Measurements from ENCODE around the gene CNTNAP5.

Gene CNTNAP5

GRCh38 chr2:124296470-124296869 is 271.4 kb downstream of the CNTNAP5 start:
- Histone ChIP-seq H3K4me1 (ENCODE audit: control insufficient read depth, insufficient read depth, low read length) (0 out of 2 replicates have a peak, but pooled peaks cover 5% of the 10 kb centered on the region), H3K4me3 (ENCODE audit: low read depth, low read length) (no peak overlapping the region), H3K27me3 (ENCODE audit: control insufficient read depth, insufficient read depth, low read length) (no peaks in the 10 kb centered on the region), H3K9me3 (ENCODE audit: control insufficient read depth, insufficient read depth, low read length) (no peaks in the 10 kb centered on the region), H3K36me3 (ENCODE audit: control insufficient read depth, insufficient read depth, low read length) (no peaks in the 10 kb centered on the region), H3K9ac (ENCODE audit: low read depth, low read length) (no peak overlapping the region), H3K27ac (ENCODE audit: low read depth, low read length) (no peak overlapping the region)

- Histone ChIP-seq H3K9ac (ENCODE audit: low read depth, low read length) (no peak overlapping the region), H3K9me3 (ENCODE audit: control insufficient read depth, insufficient read depth, low read length) (no peaks in the 10 kb centered on the region), H3K4me1 (ENCODE audit: control insufficient read depth, insufficient read depth, low read length) (no peaks in the 10 kb centered on the region), H3K36me3 (ENCODE audit: control insufficient read depth, insufficient read depth, low read length) (no peaks in the 10 kb centered on the region), H3K4me3 (ENCODE audit: low read depth, low read length) (no peak overlapping the region), H3K27me3 (ENCODE audit: control insufficient read depth, insufficient read depth, low read length) (no peaks in the 10 kb centered on the region), H3K27ac (ENCODE audit: low read depth, low read length) (no peak overlapping the region)
These were observed 276.8 kb downstream of the CNTNAP5 start for GRCh38 chr2:124301915-124302314.

DNA sequence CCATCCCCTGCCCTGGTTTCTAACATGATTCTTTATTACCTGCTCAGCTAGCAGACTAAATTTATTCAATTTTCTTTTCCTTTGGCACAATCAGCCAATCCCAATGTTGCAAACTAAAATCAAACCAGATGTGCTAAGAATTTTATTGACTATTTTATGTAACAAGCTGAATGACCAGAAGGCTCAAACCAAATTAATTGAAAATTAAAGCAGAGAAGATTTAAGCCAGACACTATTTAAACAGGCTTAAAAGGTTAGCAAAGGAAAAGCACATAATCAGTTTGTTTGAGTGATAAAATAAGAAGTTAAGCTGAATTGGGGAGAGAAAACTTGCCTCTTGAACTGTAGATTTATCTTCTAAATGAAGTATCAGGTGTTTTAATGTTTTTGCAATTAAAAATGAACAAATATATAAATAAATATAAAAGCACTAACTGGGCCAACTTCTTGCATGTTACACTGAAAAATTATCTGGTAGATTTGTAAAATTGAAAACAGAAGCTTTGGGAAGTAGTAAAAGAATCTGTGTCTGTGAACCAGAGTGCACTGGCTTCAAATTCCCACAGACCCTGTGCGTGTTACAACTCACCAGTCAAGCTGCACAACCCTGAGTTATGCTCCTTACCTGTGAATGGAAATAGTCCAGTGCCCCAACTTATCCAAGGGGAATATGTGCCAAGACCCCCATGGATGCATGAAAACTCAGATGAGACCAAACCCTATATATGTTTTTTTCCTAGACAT is 283.4 kb downstream of the CNTNAP5 start:
- Histone ChIP-seq H3K27ac (ENCODE audit: low read depth, low read length) (no peak overlapping the region), H3K9me3 (ENCODE audit: control insufficient read depth, insufficient read depth, low read length) (no peaks in the 10 kb centered on the region)

DNA sequence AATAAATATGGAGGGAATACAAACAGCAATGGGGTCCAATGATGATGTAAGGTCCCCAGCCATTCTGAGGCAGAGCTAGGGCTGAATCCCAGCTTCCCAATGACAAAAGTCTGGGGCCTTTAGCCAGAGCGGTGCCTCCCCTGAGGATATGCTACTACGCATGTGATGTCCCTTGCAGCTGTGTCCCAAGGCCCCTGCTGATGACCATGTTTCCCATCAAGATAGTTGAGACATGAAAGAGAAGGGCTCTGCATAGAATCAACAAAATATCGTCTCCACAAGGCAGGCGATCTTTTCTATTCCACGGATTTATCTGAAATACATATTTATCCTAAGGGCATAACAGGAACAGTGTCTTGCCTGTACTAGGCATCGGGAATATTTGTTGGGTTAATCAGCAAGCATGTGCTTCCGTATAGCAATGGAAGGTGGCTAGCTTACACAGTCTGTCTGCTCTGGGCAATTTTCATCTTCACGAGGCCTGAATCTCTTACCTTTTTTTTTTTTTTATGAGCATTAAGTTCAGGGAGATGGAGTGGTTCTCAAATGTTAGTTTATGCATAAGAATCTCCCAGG is 284.6 kb downstream of the CNTNAP5 start:
- Histone ChIP-seq H3K9me3 (ENCODE audit: control insufficient read depth, insufficient read depth, low read length) (no peaks in the 10 kb centered on the region), H3K4me1 (ENCODE audit: control insufficient read depth, insufficient read depth, low read length) (no peaks in the 10 kb centered on the region), H3K36me3 (ENCODE audit: control insufficient read depth, insufficient read depth, low read length) (no peaks in the 10 kb centered on the region), H3K4me3 (ENCODE audit: low read depth, low read length) (no peak overlapping the region), H3K27me3 (ENCODE audit: control insufficient read depth, insufficient read depth, low read length) (no peaks in the 10 kb centered on the region), H3K9ac (ENCODE audit: low read depth, low read length) (no peak overlapping the region), H3K27ac (ENCODE audit: low read depth, low read length) (no peak overlapping the region)

More for the DNA sequence above, 283.4 kb downstream of the CNTNAP5 start:
- H3K36me3 ChIP-seq (ENCODE audit: control insufficient read depth, insufficient read depth, low read length), result no peaks in the 10 kb centered on the region
- no peak overlapping the region for H3K4me3 ChIP-seq (ENCODE audit: low read depth, low read length)
- no peaks in the 10 kb centered on the region for H3K4me1 ChIP-seq (ENCODE audit: control insufficient read depth, insufficient read depth, low read length)
- H3K9ac ChIP-seq (ENCODE audit: low read depth, low read length), result no peak overlapping the region
- H3K27me3 ChIP-seq (ENCODE audit: control insufficient read depth, insufficient read depth, low read length), result no peaks in the 10 kb centered on the region

DNA sequence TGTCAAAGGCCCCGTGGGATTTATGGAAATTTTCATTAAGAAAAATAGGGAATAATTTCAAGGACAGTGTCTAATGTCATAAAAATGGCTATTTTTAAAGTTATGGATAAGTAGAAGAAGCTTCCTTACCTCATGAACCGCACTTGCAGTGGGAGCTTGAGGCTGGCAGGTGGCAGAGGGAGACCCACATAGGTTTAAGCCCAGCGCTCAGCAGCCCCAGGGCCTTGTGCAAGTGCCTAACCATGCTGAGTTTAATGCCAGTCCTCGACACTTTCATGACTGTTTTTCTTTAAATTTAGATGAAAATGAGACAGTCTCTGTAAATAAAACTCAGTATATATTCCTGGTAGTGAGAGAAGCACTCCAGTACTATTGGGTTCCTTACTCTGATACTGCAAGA is 285.6 kb downstream of the CNTNAP5 start:
- Histone ChIP-seq H3K9me3 (ENCODE audit: control insufficient read depth, insufficient read depth, low read length) (no peaks in the 10 kb centered on the region), H3K36me3 (ENCODE audit: control insufficient read depth, insufficient read depth, low read length) (no peaks in the 10 kb centered on the region), H3K27ac (ENCODE audit: low read depth, low read length) (no peak overlapping the region), H3K4me1 (ENCODE audit: control insufficient read depth, insufficient read depth, low read length) (no peaks in the 10 kb centered on the region), H3K9ac (ENCODE audit: low read depth, low read length) (no peak overlapping the region), H3K27me3 (ENCODE audit: control insufficient read depth, insufficient read depth, low read length) (no peaks in the 10 kb centered on the region), H3K4me3 (ENCODE audit: low read depth, low read length) (no peak overlapping the region)

- Histone ChIP-seq H3K9ac (ENCODE audit: low read depth, low read length) (no peak overlapping the region), H3K27me3 (ENCODE audit: control insufficient read depth, insufficient read depth, low read length) (no peaks in the 10 kb centered on the region), H3K27ac (ENCODE audit: low read depth, low read length) (no peak overlapping the region), H3K4me1 (ENCODE audit: control insufficient read depth, insufficient read depth, low read length) (no peaks in the 10 kb centered on the region), H3K4me3 (ENCODE audit: low read depth, low read length) (no peak overlapping the region), H3K9me3 (ENCODE audit: control insufficient read depth, insufficient read depth, low read length) (no peaks in the 10 kb centered on the region), H3K36me3 (ENCODE audit: control insufficient read depth, insufficient read depth, low read length) (no peaks in the 10 kb centered on the region)
These were observed 289.0 kb downstream of the CNTNAP5 start for GRCh38 chr2:124314084-124314483.

DNA sequence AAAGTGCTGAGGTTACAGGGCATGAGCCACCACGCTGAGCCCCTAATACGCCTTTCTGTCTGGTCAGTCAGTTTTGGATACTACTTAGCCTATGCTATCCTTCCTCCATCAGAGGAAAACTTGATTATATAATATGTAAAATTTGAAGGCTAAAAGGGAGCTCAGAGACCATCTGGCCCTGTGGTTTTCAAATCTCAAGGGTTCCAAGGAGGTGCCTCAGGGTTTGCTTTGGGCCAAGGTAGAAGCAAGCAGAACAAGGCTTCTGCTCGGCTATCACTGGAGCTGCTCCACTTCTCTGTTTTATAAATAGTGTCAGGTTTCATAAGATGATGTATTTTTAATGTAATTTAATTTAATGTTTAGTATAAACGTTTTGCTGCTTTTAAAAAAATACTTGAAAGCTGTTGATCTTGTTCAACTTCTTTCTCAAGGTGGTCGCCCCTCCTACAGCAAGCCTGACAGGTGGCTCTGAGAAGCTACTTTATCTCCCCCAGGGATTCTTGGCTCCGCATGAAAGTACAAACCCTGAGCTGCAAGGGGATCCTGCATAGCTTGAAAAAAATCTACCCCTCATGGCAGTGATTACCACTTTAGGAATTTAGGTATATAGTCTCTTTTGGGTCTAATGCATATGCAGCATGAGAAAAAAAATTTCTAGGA is 290.3 kb downstream of the CNTNAP5 start:
- no peak overlapping the region for H3K4me3 ChIP-seq (ENCODE audit: low read depth, low read length)
- H3K27ac ChIP-seq (ENCODE audit: low read depth, low read length), result no peak overlapping the region
- no peaks in the 10 kb centered on the region for H3K27me3 ChIP-seq (ENCODE audit: control insufficient read depth, insufficient read depth, low read length)
- no peaks in the 10 kb centered on the region for H3K36me3 ChIP-seq (ENCODE audit: control insufficient read depth, insufficient read depth, low read length)
- H3K4me1 ChIP-seq (ENCODE audit: control insufficient read depth, insufficient read depth, low read length), result no peaks in the 10 kb centered on the region
- no peaks in the 10 kb centered on the region for H3K9me3 ChIP-seq (ENCODE audit: control insufficient read depth, insufficient read depth, low read length)
- H3K9ac ChIP-seq (ENCODE audit: low read depth, low read length), result no peak overlapping the region

DNA sequence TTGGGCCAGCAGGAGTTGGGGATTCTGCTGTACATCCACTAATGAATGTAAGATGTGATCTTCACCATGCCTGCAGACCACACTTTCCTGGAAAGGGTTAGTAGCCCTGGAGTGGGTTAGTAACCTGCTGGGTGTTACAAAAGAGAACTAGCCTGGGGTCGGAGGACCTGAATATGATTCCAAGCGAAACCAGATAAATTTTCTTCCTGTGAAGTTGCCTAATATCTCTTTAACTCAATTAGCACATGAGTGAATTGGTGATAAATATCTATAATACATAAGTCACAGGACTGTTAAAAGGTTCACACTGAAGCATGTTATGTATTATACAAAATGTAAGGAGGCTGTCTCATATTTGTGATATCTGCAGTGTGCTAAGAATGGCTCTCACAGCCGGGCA is 291.0 kb downstream of the CNTNAP5 start:
- no peak overlapping the region for H3K4me3 ChIP-seq (ENCODE audit: low read depth, low read length)
- H3K36me3 ChIP-seq (ENCODE audit: control insufficient read depth, insufficient read depth, low read length), result no peaks in the 10 kb centered on the region
- no peaks in the 10 kb centered on the region for H3K9me3 ChIP-seq (ENCODE audit: control insufficient read depth, insufficient read depth, low read length)
- H3K4me1 ChIP-seq (ENCODE audit: control insufficient read depth, insufficient read depth, low read length), result no peaks in the 10 kb centered on the region
- no peak overlapping the region for H3K27ac ChIP-seq (ENCODE audit: low read depth, low read length)
- no peaks in the 10 kb centered on the region for H3K27me3 ChIP-seq (ENCODE audit: control insufficient read depth, insufficient read depth, low read length)
- no peak overlapping the region for H3K9ac ChIP-seq (ENCODE audit: low read depth, low read length)

DNA sequence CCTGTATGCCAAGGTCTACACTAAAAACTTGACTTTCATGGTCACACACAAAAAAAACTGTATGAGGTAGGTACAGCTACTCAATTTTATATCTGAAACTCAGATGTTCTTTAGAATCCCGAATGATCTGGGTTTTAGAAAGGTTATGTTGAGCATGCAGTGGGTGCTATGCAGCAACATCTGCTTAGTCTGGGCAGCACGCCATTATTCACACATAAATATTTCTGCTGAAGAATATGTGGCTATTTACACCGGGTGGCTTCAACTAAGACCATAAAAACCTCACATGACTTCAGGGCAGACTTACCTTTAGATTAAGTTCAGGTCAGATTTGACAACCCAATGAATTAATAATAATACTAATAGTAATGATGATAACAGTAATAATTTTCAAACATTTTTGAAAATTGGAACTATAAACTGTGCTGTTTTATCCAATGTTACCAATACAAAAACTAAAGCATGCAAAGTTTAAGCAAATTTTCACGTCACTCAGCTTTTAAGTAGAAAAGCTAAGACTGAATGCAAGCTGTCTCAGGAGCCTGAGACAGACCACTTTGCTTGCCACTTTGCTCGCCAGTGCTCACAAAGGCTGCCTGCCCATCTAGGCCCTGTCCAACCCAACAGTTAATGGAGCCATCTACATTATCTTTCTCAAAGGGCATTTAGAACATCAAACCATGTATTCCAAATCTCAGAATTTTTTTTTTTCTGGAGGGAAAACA is 292.0 kb downstream of the CNTNAP5 start:
- H3K4me3 ChIP-seq (ENCODE audit: low read depth, low read length), result no peak overlapping the region
- H3K9ac ChIP-seq (ENCODE audit: low read depth, low read length), result no peak overlapping the region
- H3K27me3 ChIP-seq (ENCODE audit: control insufficient read depth, insufficient read depth, low read length), result no peaks in the 10 kb centered on the region
- no peaks in the 10 kb centered on the region for H3K4me1 ChIP-seq (ENCODE audit: control insufficient read depth, insufficient read depth, low read length)
- no peak overlapping the region for H3K27ac ChIP-seq (ENCODE audit: low read depth, low read length)
- no peaks in the 10 kb centered on the region for H3K9me3 ChIP-seq (ENCODE audit: control insufficient read depth, insufficient read depth, low read length)
- no peaks in the 10 kb centered on the region for H3K36me3 ChIP-seq (ENCODE audit: control insufficient read depth, insufficient read depth, low read length)

DNA sequence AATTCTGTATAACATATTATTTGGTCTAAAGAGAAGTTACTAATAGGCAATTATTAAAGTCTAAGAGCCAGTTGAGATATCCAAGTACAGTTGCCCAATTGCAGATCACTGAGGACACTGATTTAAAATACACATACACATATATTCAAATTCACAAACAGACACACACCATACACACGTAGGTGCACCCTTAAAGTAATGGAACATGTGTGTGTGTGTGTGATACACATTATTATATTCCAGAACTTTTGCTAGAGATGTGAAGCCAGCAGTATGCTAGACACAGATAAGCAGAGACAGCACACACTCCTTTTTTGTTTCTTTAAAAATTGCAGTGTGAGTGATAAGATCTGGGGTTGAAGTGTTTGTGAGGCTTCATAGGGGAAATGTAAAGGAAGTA is 292.5 kb downstream of the CNTNAP5 start:
- H3K4me3 ChIP-seq (ENCODE audit: low read depth, low read length), result no peak overlapping the region
- no peaks in the 10 kb centered on the region for H3K27me3 ChIP-seq (ENCODE audit: control insufficient read depth, insufficient read depth, low read length)
- H3K27ac ChIP-seq (ENCODE audit: low read depth, low read length), result no peak overlapping the region
- no peaks in the 10 kb centered on the region for H3K36me3 ChIP-seq (ENCODE audit: control insufficient read depth, insufficient read depth, low read length)
- H3K9ac ChIP-seq (ENCODE audit: low read depth, low read length), result no peak overlapping the region
- no peaks in the 10 kb centered on the region for H3K9me3 ChIP-seq (ENCODE audit: control insufficient read depth, insufficient read depth, low read length)
- H3K4me1 ChIP-seq (ENCODE audit: control insufficient read depth, insufficient read depth, low read length), result no peaks in the 10 kb centered on the region

GRCh38 chr2:124318913-124319312 is 293.8 kb downstream of the CNTNAP5 start:
- no peak overlapping the region for H3K4me3 ChIP-seq (ENCODE audit: low read depth, low read length)
- H3K36me3 ChIP-seq (ENCODE audit: control insufficient read depth, insufficient read depth, low read length), result no peaks in the 10 kb centered on the region
- no peaks in the 10 kb centered on the region for H3K27me3 ChIP-seq (ENCODE audit: control insufficient read depth, insufficient read depth, low read length)
- H3K9me3 ChIP-seq (ENCODE audit: control insufficient read depth, insufficient read depth, low read length), result no peaks in the 10 kb centered on the region
- H3K27ac ChIP-seq (ENCODE audit: low read depth, low read length), result no peak overlapping the region
- H3K4me1 ChIP-seq (ENCODE audit: control insufficient read depth, insufficient read depth, low read length), result no peaks in the 10 kb centered on the region
- H3K9ac ChIP-seq (ENCODE audit: low read depth, low read length), result no peak overlapping the region
